GM13977 (cell line): Measurements from ENCODE around the gene TLE7.
A peak's percentile ranks its signal among the peaks of the same experiment; 100 is the strongest.

Experiments
- DNase-seq: peaks from one replicate; pipeline ENCODE4 v3.0.0; 2012; ENCODE audit warnings: low spot score
- CTCF ChIP-seq: IDR thresholded peaks from 2 replicates; pipeline ENCODE4 v1.5.1; 2012; ENCODE audit warnings: mild to moderate bottlenecking, control low read depth; ENCODE audit not compliant: insufficient read depth; ENCODE audit errors: extremely low read depth, missing control alignments
- in situ Hi-C: fragments of 300-500 bp; cut with MboI; formaldehyde crosslinking; loops from one replicate; pipeline ENCODE4 v1.12.0; 2022; ENCODE audit warnings: low sequenced_read_pairs, low pct_unique_long_range_greater_than_20kb, mixed read lengths, inconsistent platforms; ENCODE audit not compliant: unreplicated experiment

The TLE7 gene

DNA sequence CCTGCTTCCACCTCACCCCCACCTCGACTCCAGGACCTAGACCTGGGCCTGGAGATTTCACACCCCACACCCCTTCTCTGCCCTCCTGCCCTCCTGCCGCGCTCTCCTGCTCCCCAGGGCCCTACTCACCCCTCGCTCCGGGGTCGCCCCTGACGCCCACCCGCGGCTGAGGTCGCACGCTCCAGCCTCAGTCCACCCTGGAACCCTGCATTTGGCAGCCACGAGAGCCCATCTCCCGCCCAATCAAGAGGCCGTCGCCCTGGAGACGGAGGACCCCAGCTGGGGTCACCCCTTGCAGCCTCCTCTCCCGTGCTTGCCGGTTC lies 16.1 kb downstream of the TLE7 start:
- in situ Hi-C loops, result no loop called here
- no peak for TF ChIP-seq CTCF
- DNase-seq, result no peak

- no peak for DNase-seq
- in situ Hi-C loops, result loop anchor here (25.0 kb wide), 1 partner anchor 188 kb away; no protein-coding TSS in a partner anchor
- TF ChIP-seq CTCF, result no peak
Observed at GRCh38 chr16:71424626-71425025, 17.2 kb downstream of the TLE7 start.

- TF ChIP-seq CTCF, result no peak
- in situ Hi-C loops, result loop anchor here (25.0 kb wide), 1 partner anchor 188 kb away; no protein-coding TSS in a partner anchor
- DNase-seq, result no peak
Observed at GRCh38 chr16:71423865-71424264, 18.0 kb downstream of the TLE7 start.

- no peak for DNase-seq
- TF ChIP-seq CTCF, result no peak
- in situ Hi-C loops, result loop anchor here (25.0 kb wide), 1 partner anchor 189 kb away; no protein-coding TSS in a partner anchor
Observed at GRCh38 chr16:71423016-71423415, 18.8 kb downstream of the TLE7 start.

GRCh38 chr16:71421911-71422310 lies 19.9 kb downstream of the TLE7 start:
- DNase-seq, result peak; percentile 63
- in situ Hi-C loops, result loop anchor here (25.0 kb wide), 1 partner anchor 190 kb away; no protein-coding TSS in a partner anchor
- peak; percentile 53 for TF ChIP-seq CTCF

GRCh38 chr16:71414038-71414437 lies 27.8 kb downstream of the TLE7 start:
- DNase-seq, result no peak
- in situ Hi-C loops, result loop anchor here (5.0 to 25.0 kb wide), 2 partner anchors 88 to 198 kb away; no protein-coding TSS in a partner anchor
- no peak for TF ChIP-seq CTCF

DNA sequence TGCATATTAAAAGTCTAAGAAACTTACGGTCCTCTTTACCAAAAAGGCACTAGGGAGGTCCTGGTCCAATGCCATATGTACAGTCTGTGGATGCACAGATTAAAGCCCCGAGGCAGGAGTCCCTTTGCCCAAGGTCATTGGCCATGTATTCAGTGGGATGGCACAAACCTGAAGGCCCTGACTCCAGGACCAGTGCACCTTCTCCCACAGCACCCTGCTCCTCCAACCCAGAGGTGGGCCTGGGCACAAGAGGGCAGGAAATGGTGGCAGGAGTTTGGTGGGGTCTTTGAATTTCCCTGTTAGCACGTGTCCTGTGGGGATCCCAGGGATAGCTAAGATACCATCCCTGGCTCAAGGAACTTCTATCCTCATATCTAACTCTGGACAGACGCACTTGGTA lies 28.5 kb downstream of the TLE7 start:
- TF ChIP-seq CTCF, result no peak
- no peak for DNase-seq
- in situ Hi-C loops, result loop anchor here (5.0 to 25.0 kb wide), 2 partner anchors 89 to 199 kb away; no protein-coding TSS in a partner anchor
